Spleen (tissue), 11 donors: ENCODE measurements around the gene SSTR3. TPM values are rescaled to one million over a fixed set of nuclear protein-coding genes. Genes with fewer than 3 reads are reported as not detected.

Source experiments
- DNase-seq: peaks from one replicate; pipeline ENCODE4 v3.0.0-alpha.2; 2020
- H3K27ac ChIP-seq, 8 donors: fragments of 200-600 bp; sonication (generic) in 7 of 8; 1 replicate in 4 of 8; 2 replicates in 4 of 8; pipeline versions ENCODE4 v1.5.0 to v1.8.0; 2016 to 2021; ENCODE audit warnings: inconsistent platforms in 4 of 8, mild to moderate bottlenecking in 4 of 8, moderate library complexity in 1 of 8
- H3K27me3 ChIP-seq, 7 donors: fragments of 200-600 bp; sonication (generic) in 6 of 7; replicated peaks in 1 of 7; 1 replicate in 4 of 7; 2 replicates in 3 of 7; pipeline versions ENCODE4 v1.5.0 to v1.8.0; 2016 to 2021; ENCODE audit warnings: inconsistent platforms in 3 of 7, mild to moderate bottlenecking in 1 of 7
- H3K36me3 ChIP-seq, 6 donors: fragments of 200-600 bp; sonication (generic) in 5 of 6; 1 replicate in 4 of 6; 2 replicates in 2 of 6; pipeline versions ENCODE4 v1.5.0 to v1.8.0; 2016 to 2021; ENCODE audit warnings: inconsistent platforms in 2 of 6
- H3K4me1 ChIP-seq, 6 donors: fragments of 200-600 bp; sonication (generic) in 5 of 6; 1 replicate in 3 of 6; 2 replicates in 3 of 6; pipeline versions ENCODE4 v1.5.0 to v1.8.0; 2016 to 2021; ENCODE audit warnings: inconsistent platforms in 3 of 6
- H3K4me3 ChIP-seq, 8 donors: fragments of 200-600 bp; sonication (generic) in 7 of 8; 1 replicate in 4 of 8; 2 replicates in 4 of 8; pipeline versions ENCODE4 v1.5.0 to v1.8.0; 2016 to 2021; ENCODE audit warnings: inconsistent platforms in 4 of 8, mild to moderate bottlenecking in 4 of 8, moderate library complexity in 2 of 8
- H3K9me3 ChIP-seq, 8 donors: fragments of 200-600 bp; sonication (generic) in 7 of 8; 1 replicate in 4 of 8; 2 replicates in 4 of 8; pipeline versions ENCODE4 v1.5.0 to v1.8.0; 2016 to 2021; ENCODE audit warnings: inconsistent platforms in 4 of 8
- CTCF ChIP-seq, 11 experiments: fragments of 200-600 bp in 7 of 11; fragments of 450-650 bp in 4 of 11; sonication (generic) in 4 of 11; IDR thresholded peaks in 8 of 11; conservative IDR thresholded peaks in 3 of 11; 1 replicate in 7 of 11; 2 replicates in 4 of 11; pipeline versions ENCODE4 v1.4.0 to v1.8.0; 2016 to 2021; ENCODE audit warnings: antibody characterized with exemption in 11 of 11, inconsistent platforms in 4 of 11, mild to moderate bottlenecking in 1 of 11
- POLR2A ChIP-seq, 3 donors: fragments of 450-650 bp; IDR thresholded peaks; one replicate each; pipeline ENCODE4 v1.5.1; 2017; ENCODE audit warnings: antibody characterized with exemption in 3 of 3, mild to moderate bottlenecking in 1 of 3
- POLR2AphosphoS5 ChIP-seq, 3 donors: sonication (generic); formaldehyde crosslinking; IDR thresholded peaks; one replicate each; pipeline ENCODE4 v1.5.1; 2017; ENCODE audit warnings: antibody characterized with exemption in 3 of 3
- WGBS, 5 donors: extraction: QIAGEN DNeasy Blood & Tissue Kit in 3 of 5; methylation state at CpG; one replicate each; pipeline versions ENCODE4 v1.1.5 to v1.1.7; 2013 to 2018; 5-methylcytosine and 5-hydroxymethylcytosine counted together
- intact Hi-C: fragments of 100-400 bp; cut with DNase I; formaldehyde crosslinking; loops from one replicate; pipeline ENCODE4 v1.15.0; 2023; ENCODE audit warnings: low total_unique reads
- polyA plus RNA-seq, 3 donors: library from polyadenylated mRNA; stranded (reverse); fragments of 200-250 nt; gene quantifications; one replicate each; pipeline ENCODE4 v1.2.1, GENCODE V29; 2013
- total RNA-seq, 7 donors: library from RNA; depleted of rRNA in 3 of 7; stranded (reverse); fragments of >200 nt in 3 of 7; fragmentation: NEBNext Ultra II Directional in 4 of 7; extraction: Animal tissue kit (Norgen Biotek cat#: 25700) in 4 of 7; gene quantifications; one replicate each; pipeline versions ENCODE4 v1.1.0 to v1.2.1, GENCODE V29; 2016 to 2021
- donor health status: healthy with polysubstance abuse.
- donor health status: DM: no; HTN: no; CAD: no; lungs with moderate emphysema.
- donor health status: DM: no; HTN: no; CAD: no.
- donor health status: Bipolar disorder and iron deficiency.
- donor health status: healthy.
- donor health status: DM: no; HTN: no; CAD: no.
- donor health status: DM: yes; HTN: yes; CAD: no.

The SSTR3 gene
- total and polyA plus RNA-seq, 10 donors: 0.56 to 2.0 (median 1.1) TPM

- Histone ChIP-seq H3K36me3 (no peaks in the 10 kb centered on the region), H3K4me3 (no peak overlapping the region), H3K27ac (peak overlapping the region in 1 of 8 donors; percentile 2), H3K9me3 (no peaks in the 10 kb centered on the region), H3K27me3 (no peaks in the 10 kb centered on the region), H3K4me1 (peaks cover 21 to 73% (median 60%) of the 10 kb centered on the region in 6 donors)
- whole genome bisulfite sequencing, 5 donors: 87 to 97% (median 92%) methylated on average over 2 of the region's 2 CpGs
- TF ChIP-seq POLR2AphosphoS5 (IDR thresholded peaks at IDR 0.05): no peak
- no peak for TF ChIP-seq POLR2A (IDR thresholded peaks at IDR 0.05)
- TF ChIP-seq CTCF (IDR thresholded peaks at IDR 0.05 in 8 of 11, conservative IDR thresholded peaks at IDR 0.05 in 3 of 11): no peak
- intact Hi-C loops: no loop called here
- DNase-seq: no peak
These were observed 20.1 kb downstream of the SSTR3 start for GRCh38 chr22:37192204-37192603.

- no peak overlapping the region for H3K4me3 ChIP-seq
- intact Hi-C loops: no loop called here
- no peaks in the 10 kb centered on the region for H3K36me3 ChIP-seq
- WGBS, 5 donors: 58 to 93% (median 59%) methylated on average over 4 of the region's 4 CpGs
- H3K27ac ChIP-seq: peak overlapping the region in 1 of 8 donors; percentile 80
- no peak for DNase-seq
- H3K4me1 ChIP-seq: peaks cover 32 to 77% (median 65%) of the 10 kb centered on the region in 6 donors
- H3K27me3 ChIP-seq: no peaks in the 10 kb centered on the region
- H3K9me3 ChIP-seq: no peaks in the 10 kb centered on the region
- TF ChIP-seq POLR2AphosphoS5 (IDR thresholded peaks at IDR 0.05) (no peak), CTCF (IDR thresholded peaks at IDR 0.05 in 8 of 11, conservative IDR thresholded peaks at IDR 0.05 in 3 of 11) (no peak), POLR2A (IDR thresholded peaks at IDR 0.05) (no peak)
These were observed 22.0 kb downstream of the SSTR3 start for GRCh38 chr22:37190262-37190780.

GRCh38 chr22:37188901-37189466 lies 23.3 kb downstream of the SSTR3 start:
- intact Hi-C loops: no loop called here
- no peak for TF ChIP-seq CTCF (IDR thresholded peaks at IDR 0.05 in 8 of 11, conservative IDR thresholded peaks at IDR 0.05 in 3 of 11)
- no peak for TF ChIP-seq POLR2AphosphoS5 (IDR thresholded peaks at IDR 0.05)
- no peak for TF ChIP-seq POLR2A (IDR thresholded peaks at IDR 0.05)
- 61 to 73% (median 69%) methylated on average over 2 of the region's 2 CpGs for WGBS, 5 donors
- Histone ChIP-seq H3K27ac (peak overlapping the region; percentile 51 to 88 (median 82)), H3K4me3 (peak overlapping the region in 1 of 8 donors; percentile 49), H3K36me3 (no peaks in the 10 kb centered on the region), H3K4me1 (peaks cover 32 to 79% (median 64%) of the 10 kb centered on the region in 6 donors), H3K9me3 (no peaks in the 10 kb centered on the region), H3K27me3 (no peaks in the 10 kb centered on the region)
- no peak for DNase-seq

GRCh38 chr22:37187891-37188761 lies 24.2 kb downstream of the SSTR3 start, which contains the start of gene C1QTNF6:
TSS of gene C1QTNF6 (minus strand) at chr22:37188247. CDS start at chr22:37188213, 34 bp downstream.
- Histone ChIP-seq H3K4me1 (peaks cover 28 to 79% (median 62%) of the 10 kb centered on the region in 6 donors), H3K36me3 (no peaks in the 10 kb centered on the region), H3K27me3 (no peaks in the 10 kb centered on the region), H3K27ac (peak within 1 kb of the TSS; percentile 51 to 88 (median 82)), H3K9me3 (no peaks in the 10 kb centered on the region), H3K4me3 (peak within 1 kb of the TSS in 4 of 8 donors; percentile 18 to 49 (median 25))
- intact Hi-C loops: no loop called here
- TF ChIP-seq POLR2AphosphoS5 (IDR thresholded peaks at IDR 0.05) (peak in 2 of 3 donors; percentile 67 to 72), CTCF (IDR thresholded peaks at IDR 0.05 in 8 of 11, conservative IDR thresholded peaks at IDR 0.05 in 3 of 11) (no peak), POLR2A (IDR thresholded peaks at IDR 0.05) (no peak)
- DNase-seq: peak; percentile 75
- 39 to 65% (median 58%) methylated on average over 9 to 17 of the region's 17 CpGs for WGBS, 5 donors
